Activated CD8-positive, alpha-beta memory T cell treated with anti-CD3 and anti-CD28 coated beads, Interleukin-2, amount 50 U/mL, for 4 hours (primary cell): ENCODE measurements around the gene WFDC6.
"Not testable (repeated sequence)": the region's sequence is repeated elsewhere in the genome, so short reads cannot be mapped to it uniquely, and the experiment has no call there.

Source experiments
- DNase-seq: peaks from one replicate; pipeline ENCODE4 v3.0.0-alpha.2; 2020

Gene WFDC6

DNA sequence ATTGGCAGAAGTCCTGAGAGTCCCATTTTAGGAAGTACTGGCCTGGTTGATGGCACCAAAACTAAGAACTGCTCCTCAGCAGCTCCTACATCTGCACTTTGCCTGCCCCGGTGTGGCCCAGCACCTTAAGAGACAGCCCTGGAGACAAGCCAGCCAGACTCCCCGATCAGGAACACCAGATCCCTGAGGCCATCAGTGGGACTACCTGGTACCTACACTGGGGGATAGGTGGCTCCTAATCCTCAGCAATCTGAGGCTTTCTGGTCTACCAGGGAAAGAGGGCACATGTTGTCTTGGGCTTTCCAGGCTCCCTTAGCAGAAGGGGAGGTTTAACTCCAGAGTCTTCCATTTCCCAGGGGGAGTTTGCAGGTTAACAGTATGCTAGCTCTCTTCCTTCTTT is at the start of gene WFDC6:
Gene WFDC6 (minus strand): TSS at position 101 of the 400 bp plus-strand sequence. CDS start 75 bp downstream, at position 26.
- no peak for DNase-seq

DNA sequence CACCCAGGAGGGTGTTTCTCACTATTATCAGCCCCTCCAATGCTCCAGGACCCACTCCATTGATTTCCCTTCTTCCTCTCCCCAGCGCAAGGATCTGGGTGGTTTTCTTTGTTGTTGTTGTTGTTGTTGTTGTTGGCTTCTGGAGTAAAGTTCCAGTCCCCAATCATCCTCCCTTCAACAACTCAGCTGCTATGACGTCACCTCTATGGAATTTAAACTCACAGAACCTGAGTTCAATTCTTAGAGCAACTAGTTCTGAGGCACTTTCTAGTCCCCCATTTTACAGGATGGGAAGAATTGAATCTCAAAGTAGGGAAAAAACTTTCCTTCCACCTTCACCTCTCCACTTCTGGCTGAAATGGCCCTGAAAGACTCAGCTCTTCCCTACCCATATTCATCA is 49.5 kb upstream of the WFDC6 start:
- DNase-seq: no peak

DNA sequence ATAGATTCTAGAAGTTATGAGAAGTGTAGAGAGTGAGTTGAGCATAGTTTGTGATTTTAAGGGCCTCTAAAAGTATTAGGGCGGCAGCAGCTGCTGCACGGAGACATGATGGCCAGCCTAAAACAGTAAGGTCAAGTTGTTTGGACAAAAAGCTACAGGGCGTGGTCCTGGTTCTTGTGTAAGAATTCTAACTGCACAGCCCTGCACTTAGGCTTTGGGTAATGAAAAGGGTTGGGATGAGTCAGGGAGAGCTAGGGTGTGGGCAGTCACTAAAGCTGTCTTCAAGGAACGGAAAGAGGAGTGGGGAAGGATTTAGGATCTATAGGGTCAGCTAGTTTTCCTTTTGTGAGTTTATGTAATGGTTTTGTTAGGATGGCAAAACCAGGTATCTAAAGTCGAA is 46.7 kb upstream of the WFDC6 start:
- DNase-seq: not testable (repeated sequence)

DNA sequence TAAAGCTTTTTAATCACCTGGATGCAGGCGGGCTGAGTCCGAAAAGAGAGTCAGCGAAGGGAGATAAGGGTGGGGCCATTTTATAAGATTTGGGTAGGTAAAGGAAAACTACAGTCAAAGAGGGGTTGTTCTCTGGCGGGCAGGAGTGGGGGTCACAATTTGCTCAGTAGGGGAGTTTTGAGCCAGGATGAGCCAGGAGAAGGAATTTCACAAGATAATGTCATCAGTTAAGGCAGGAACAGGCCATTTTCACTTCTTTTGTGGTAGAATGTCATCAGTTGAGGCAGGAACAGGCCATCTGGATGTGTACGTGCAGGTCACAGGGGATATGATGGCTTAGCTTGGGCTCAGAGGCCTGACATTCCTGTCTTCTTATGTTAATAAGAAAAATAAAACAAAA is 45.0 kb upstream of the WFDC6 start:
- DNase-seq: not testable (repeated sequence)

DNA sequence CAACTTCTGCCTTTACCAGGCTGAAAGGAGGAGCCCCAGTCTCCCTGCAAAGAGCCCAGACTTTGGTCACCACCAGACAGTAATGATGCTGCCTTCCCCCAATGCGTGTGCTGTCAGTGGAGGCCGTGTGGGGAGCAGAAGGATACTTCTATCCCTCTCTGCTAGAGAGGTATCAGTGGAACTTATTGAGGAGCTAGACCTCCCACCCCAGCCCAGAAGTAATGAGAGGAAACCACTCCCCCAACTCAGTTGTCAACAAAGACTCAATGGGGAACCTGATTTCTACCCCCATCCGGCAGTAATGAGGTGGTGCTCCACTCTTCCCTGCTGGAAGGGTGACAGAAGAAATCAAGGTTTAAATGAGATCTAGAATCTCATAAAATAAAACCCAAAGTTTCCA is 44.2 kb upstream of the WFDC6 start:
- no peak for DNase-seq

DNA sequence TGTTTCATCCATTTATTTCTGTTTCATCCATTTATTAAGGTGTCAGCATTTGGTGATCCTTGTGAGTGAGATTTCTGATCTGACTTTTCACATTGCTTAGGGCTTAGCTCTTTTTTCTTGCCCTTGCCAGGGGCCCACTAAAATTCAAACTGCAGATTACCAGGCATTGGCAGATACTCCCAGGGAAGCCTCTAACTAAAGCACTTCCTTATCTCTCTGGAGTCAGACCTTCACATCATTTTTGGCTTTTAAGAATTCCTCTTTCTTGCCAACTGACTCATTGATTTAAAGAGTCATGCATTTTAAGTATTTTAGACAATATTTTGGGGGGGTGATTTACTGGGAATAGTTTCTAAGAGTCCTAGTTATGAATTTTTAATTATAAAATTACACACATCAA is 42.4 kb upstream of the WFDC6 start:
- no peak for DNase-seq

DNA sequence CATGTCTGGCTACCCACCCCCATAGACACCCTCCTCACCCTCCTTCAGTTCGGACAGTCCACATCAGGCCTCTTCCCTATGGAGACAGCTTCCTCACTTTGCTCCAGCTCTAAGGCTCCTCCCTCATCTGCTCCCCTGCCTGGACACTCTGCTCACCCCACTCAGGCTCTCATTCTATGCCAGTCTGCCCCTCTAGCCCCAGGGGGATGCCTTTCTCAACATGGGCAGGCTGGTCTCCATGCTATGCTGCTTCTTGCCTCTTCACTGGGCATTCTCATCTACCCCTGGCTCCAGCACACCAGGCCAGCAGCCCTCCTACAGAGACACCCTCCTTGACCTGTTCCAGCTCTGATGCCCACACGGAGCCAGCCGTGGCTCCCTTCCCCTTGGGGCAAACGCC is 39.9 kb upstream of the WFDC6 start, which contains the start of gene WFDC8:
Gene WFDC8 (minus strand): TSS at position 101 of the 400 bp plus-strand sequence. CDS start 37 bp downstream, at position 64.
- no peak for DNase-seq

DNA sequence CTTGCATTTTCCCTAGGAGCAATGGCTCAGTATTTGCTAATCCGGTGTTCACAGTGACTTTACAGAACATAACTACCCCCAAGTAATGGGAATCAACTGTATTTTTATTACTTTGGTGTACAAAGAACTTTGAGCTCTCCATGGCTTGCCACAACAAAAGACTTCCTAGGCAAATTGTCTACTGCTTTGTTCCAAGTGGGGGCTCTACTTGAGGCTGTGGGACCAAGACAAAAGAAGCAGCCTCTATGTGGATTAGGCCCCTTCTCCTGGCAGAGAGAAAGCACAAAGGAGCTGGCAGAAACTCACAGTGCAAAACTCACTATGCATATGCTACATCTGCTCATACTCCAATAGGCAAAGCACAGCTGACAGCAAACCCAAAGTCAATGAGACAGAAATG is 38.9 kb upstream of the WFDC6 start:
- DNase-seq: no peak

DNA sequence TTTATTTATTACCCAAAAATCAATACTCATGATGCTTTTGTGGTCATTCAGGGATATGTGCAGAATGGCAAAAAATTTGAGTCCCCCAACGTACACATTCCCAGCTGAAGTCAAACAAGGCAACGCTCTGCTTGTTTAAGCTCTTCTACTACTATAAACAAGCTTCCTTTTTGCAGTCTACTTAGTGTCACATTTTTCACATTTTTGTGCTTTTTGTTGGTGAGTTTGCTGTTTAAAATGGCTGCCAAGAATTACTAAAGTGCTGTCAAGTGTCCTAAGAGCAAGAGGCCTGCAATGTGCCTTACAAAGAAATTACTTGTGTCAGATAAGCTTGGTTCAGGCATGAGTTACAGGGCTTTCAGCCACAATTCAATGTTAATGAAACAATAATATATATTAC is 37.7 kb upstream of the WFDC6 start:
- DNase-seq: no peak

DNA sequence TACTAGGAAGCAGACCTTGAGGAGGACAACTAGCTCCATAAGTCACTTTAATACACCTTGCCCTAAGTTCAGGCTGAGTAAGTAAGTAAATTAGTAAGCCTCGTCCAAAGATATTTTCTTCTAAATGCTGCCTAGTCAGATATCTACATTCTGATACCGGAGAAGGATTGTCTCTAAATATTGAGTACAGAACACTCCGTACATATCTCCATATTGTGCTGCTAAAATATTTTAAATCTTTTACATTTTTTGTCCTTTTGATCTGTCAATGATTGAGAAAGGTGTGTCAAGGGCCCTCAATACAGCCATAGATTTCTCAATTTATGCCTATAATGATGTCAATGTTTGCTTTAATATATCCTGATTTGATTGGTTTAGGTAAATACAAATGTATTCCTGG is 36.6 kb upstream of the WFDC6 start:
- DNase-seq: no peak

DNA sequence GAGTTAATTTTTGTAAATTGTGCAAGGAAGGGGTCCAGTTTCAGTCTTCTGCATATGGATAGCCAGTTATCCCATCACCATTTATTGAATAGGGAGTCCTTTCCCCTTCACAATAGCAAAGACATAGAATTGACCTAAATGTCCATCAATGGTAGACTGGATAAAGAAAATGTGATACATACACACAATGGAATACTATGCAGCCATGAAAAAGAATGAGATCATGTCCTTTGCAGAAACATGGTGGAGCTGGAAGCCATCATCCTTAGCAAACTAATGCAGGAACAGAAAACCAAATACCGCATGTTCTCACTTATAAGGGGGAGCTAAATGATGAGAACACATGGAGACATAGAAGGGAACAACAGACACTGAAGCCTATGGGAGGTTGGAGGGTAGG is 30.4 kb upstream of the WFDC6 start:
- DNase-seq: not testable (repeated sequence)

DNA sequence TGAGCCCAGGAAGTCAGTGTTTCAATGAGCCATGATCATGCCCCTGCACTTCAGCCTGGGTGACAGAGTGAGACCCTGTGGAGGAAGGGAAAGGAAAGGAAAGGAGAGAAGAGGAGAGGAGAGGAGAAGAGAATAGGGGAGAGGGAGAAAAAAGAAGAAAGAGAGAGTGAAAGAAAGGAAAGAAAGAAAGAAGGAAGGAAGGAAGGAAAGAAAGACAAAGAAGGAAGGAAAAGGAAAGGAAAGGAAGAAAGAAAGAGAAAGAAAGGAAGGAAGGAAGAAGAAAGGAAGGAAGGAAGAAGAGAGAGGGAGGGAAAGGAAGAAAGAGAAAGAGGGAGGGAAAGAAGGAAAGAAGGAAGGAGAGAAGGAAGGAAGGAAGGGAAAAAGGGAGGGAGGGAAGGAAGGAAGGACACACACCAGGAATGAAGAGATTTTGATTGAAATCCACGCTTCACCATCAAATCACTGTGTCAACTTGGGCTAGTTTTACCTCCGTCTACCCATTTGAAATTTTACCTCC is 25.5 kb upstream of the WFDC6 start:
- no peak for DNase-seq

DNA sequence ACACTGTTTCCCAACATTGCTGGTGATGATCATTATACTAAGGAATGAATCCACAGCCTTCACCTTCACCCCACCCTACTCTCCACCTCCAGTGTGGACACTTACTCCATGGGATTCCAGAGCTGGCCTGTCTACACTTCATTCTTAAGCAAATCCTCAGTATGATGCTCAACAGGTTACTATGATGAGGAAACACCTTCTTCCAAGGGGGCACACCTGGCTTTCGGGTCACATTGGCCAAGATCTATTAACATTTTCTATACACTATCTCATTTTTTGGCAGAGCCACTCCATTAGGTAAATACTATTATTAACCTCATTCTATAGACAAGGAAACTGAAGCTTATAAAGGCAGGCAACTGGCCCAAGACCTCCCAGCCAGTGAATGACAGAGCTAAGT is 15.9 kb upstream of the WFDC6 start:
- DNase-seq: no peak

DNA sequence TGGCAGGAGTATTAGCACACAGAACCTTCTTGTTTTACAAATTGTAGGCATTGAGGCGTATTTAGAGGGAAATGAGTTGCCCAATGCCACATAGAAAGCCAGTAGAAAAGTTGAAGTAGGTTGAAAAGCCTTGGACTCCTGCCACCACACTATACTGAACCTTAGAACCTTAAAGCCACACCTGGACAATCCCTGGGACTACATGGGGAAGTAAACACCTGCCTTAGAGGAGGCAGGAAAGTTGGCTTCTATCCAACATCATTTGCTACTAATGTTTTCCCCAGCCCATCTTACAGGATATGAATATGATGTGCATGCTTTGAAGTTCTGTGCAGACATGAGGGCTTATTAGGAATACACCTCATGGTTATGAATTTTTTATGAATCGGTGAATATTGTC is 13.2 kb upstream of the WFDC6 start:
- DNase-seq: no peak

DNA sequence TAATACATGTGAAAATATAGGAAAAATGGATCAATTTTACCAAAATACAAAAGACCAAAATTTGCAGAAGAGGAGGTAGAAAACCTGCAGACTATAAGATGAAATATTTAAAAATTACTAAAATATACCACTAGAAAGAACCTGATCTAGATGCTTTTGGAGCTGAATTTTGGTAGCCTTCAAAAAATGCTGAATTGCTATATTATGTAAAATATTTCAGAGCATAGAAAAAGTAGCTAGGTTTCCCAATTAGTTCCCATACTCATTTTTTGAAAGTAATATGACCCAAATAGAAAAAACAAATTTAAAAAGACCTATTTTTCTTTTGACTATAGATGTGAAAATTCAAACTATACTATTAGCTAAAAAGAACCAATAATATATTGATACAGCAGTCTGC is 11.5 kb upstream of the WFDC6 start:
- DNase-seq: no peak

DNA sequence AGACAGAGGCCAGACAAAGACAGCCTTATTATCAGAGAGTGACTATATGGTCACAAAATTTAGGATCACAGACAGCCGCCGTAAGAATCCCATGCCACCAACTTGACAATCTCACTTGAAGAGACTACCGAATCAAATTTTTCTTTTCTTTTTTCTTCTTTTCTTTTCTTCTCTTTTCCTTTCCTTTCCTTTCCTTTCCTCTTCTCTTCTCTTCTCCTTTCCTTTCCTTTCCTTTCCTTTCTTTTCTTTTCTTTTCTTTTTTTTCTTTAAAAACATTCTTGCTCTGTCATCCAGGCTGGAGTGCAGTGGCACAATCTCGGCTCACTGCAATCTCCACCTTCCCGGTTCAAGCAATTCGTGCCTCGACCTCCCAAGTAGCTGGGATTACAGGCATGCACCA is 9.1 kb upstream of the WFDC6 start:
- no peak for DNase-seq

DNA sequence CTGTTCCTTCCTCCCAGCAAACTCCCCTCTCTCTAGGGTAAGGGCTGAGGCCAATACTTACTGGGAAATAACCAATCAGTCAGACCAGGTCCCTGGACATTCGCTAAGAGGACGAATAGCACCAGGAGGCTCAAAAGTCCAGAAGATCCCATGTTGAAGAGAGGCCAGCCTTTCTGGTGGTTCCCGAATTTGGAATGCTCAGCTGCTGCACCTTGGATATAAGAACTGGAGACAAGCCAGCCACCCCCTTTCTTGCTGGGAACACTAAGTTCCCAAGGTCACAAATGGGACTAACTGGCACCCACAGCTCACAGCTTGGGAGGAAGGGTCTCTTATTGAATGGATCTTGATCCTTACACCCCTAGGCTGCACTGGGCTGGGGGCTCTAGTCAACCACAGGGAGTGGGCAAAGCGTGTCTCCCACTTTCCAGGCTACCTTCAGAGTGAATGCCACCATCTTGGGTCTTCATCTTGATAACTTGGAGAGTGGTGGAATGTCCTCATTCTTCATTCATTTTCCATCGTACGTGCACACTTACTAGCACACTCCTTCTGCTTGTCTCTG is 8.0 kb upstream of the WFDC6 start, which contains the start of gene EPPIN:
Gene EPPIN (minus strand): TSS at position 196 of the 565 bp plus-strand sequence. CDS start 44 bp downstream, at position 152.
- no peak for DNase-seq

DNA sequence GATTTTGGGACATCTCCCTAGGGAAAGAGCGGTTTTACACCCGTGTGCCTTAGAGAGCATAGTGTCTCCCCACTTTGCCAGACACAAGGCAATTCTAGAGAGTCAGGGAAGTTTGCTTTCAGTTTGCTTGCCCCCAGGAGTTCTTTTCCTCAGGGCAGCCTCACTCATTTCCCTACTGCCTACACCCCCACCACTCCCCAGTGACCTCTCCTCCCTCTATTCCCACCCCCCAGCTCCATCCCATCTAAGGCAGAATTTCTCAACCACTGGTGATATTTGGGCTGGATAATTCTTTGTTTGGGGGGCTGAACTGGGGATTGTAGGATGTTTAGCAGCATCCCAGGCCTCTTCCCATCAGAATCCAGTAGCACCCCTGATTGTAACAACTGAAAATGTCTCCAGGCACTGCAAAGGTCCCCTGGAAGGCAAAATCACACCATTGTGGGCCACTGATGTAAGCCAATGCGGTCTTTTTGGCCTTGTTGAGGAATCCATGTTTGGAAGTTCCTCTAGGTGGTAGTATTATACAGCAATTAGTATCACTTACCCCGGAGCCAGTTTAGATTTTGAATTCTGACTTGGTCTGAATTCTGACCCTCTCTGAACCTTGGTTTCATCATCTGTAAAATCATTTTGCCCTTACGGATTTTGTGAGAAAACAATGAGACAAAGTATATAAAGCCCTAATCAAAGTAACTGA is 6.6 kb upstream of the WFDC6 start:
- no peak for DNase-seq

DNA sequence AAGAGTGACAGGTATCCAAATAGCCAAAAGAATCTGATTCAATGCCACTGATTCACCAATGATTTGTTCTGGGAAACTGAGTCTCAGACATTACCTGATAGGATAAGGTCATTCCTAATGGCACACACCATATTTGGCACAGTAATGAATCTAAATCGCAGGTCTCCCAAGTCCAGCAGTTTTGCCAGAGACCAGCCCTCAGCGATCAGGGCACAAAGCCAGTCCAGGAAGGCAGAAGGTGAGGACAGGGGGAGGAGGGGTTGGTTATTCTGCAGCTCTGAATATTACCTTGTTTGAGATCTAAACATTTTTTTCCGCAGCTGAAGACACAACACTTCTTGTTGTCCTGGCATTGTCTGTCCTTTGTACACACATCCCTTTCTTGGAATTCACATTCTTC is 6.1 kb upstream of the WFDC6 start:
- no peak for DNase-seq

DNA sequence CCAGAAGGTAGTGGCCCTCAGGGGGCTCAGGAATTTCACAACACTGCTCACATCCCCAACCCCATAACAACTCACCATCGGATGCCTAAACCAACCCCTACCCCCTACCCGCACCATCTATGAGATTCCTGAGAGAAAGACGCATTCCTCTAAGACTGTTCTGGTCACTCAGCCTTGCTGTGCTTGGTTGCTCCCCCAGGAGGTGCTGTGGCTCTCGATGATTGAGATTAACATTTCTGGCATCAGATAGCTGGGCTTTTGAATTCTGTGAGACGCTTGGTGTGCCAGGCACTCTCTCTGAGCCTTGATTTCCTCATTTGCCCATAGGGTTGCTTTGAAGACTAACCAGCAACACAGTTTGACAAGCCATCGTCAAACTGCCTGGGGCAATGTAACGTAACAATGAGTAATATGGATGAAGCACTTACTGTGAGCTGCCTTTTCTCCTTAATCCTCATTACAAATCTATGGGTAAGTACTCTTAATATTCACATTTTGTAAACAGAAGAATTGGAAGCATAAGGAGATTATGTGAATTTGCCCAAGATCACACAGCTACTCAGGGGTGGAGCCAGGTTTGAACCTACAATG is 978 bp downstream of the WFDC6 start:
- no peak for DNase-seq

DNA sequence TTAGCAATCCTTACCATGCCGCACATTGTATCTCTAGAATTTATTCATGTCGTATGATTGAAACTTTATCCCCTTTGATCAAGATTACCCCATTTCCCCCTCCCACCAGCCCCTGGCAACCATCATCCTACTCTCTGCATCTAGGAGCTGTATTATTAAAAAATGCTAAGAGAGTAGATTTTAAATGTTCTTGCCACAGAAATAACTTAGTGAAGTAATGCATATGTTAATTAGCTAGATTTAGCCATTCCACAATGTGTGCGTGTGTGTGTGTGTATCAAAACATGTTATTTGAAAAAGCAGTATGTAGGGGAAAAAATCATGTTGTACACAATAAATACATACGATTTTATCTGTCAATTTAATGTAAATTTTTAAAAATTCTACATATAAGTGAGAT is 12.0 kb downstream of the WFDC6 start:
- no peak for DNase-seq

DNA sequence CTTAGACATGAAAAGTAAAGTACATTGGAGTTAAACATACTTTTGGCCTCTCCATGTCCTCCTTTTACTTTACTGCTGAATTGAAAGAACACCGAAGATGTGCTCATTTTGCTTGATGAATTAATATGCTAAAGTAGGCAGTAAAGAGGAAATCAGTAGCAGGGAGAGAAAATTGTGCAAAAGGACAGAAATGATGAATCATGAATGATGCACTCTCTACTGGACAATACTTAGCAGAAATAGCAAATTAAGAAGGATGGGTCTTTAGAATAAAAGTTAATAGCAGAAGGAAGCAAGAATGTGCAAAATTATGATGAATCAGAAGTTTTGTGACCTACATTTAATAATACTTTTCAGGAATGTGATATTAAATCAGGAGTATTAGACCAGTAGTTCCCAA is 15.5 kb downstream of the WFDC6 start:
- no peak for DNase-seq

DNA sequence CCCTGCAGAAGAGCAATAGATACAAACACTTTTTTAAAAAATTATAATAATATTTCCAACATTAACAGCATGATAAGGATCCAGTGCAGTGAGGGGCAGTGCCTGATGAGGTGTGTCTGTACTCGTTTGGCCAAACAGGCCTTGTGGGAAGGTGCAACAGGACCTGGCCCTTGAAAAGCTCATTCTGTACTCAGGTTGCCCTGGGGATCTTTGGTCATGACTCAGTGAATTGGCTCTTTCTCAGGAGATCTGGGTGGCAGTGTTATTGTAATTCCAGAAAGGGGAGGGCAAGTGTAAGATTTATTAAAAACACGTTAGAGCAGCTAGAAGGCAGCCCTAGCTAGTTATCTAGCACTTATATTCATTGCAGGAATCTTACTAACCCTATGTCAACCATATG is 21.0 kb downstream of the WFDC6 start:
- no peak for DNase-seq
